Measurements from ENCODE around the gene LDLR.

- no peak for TF ChIP-seq CTCF (IDR thresholded peaks at IDR 0.05)
- no peak for TF ChIP-seq EP300 (IDR thresholded peaks at IDR 0.05)
- TF ChIP-seq POLR2A (IDR thresholded peaks at IDR 0.05), result no peak
Measured at GRCh38 chr19:11145536-11145924, 56.3 kb downstream of the LDLR start.

Data from tibial nerve (tissue), 4 donors.